GM19463 (cell line): ENCODE measurements around the gene ABCD3.
"Not testable (repeated sequence)": the region's sequence is repeated elsewhere in the genome, so short reads cannot be mapped to it uniquely, and the experiment has no call there.

Source experiments
- ATAC-seq: cut with Tn5 transposase; IDR thresholded peaks from one replicate; pipeline ENCODE4 v1.9.1; 2021; ENCODE audit warnings: mild to moderate bottlenecking, moderate library complexity; ENCODE audit not compliant: unreplicated experiment

Gene ABCD3

DNA sequence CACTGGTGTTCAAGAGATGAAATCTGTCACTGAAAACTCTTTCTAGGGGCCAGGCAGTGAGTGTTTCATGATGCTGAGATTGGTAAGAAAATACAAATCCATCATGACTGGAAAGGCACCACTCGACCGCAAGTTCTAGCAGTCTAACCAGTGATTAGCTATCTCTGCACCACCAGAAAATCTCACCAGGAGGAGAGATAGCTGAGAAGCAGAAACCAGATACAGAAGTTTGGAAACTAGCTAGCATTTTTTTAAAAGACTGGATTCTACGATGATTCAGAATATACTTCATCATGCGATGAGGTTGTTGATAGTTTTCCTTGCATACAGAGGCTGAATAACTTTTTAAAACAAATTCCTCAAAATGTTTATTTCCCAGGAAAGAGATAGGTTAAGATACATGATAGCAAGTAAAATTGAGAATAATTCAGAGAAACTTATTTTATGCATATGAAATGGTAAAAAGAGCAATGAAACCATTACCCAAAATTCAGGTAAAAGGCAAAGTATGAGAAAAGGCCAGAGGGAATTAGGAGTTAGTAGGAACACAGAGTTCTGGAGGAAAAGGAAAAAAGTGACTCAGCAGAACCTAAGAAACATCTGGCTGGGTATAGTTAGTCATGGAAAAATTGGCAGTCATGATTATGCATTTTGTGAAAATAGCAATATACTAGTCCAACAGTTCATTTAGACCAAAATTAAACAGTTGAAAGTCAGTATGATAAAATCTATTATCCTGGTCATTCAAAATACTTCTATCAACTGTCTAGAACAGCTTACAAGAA is 126.7 kb downstream of the ABCD3 start:
- no peak for ATAC-seq

GRCh38 chr1:94549706-94550105 is 131.5 kb downstream of the ABCD3 start:
- no peak for ATAC-seq

- ATAC-seq = no peak
Measured at GRCh38 chr1:94550396-94550795, 132.2 kb downstream of the ABCD3 start.

DNA sequence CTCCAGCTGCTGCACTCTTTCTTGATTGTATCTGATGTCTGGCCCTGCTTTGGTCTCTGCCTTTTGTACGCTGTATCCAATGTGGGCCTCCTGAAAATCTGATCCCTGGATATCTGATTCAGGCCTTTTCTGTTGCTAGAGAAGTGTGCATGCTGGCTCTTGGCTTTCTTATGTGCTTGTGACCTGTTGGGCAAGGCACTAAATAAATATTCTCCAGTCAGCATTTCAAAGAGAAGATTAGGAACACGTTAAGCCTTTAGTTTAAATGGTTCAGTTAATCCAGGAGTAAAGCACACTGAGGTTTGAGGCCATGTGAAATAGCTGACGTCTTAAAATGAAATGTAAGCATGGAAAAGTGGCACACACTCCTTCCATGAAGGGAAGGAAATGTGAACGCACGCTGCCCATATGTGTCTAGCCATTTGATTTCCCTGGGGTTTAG is 132.6 kb downstream of the ABCD3 start:
- no peak for ATAC-seq

DNA sequence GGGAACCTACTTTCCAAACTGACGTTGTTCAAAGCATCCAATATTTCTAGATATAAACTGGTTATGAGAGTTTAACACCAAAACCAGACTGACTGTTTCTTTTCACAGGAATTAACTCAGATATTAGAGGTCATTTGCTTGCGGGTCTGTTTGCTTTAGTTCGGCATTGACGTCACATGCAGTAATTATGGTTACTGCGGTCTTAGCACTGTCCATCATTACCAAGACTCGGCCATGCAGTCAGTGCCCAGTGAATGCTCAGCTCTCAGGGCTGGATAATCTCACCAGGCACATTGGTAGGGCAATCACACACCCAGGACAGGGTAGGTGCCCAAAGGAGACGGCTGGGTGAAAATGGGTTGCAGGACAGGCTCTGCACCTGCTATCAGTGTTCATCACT is 133.3 kb downstream of the ABCD3 start:
- no peak for ATAC-seq

DNA sequence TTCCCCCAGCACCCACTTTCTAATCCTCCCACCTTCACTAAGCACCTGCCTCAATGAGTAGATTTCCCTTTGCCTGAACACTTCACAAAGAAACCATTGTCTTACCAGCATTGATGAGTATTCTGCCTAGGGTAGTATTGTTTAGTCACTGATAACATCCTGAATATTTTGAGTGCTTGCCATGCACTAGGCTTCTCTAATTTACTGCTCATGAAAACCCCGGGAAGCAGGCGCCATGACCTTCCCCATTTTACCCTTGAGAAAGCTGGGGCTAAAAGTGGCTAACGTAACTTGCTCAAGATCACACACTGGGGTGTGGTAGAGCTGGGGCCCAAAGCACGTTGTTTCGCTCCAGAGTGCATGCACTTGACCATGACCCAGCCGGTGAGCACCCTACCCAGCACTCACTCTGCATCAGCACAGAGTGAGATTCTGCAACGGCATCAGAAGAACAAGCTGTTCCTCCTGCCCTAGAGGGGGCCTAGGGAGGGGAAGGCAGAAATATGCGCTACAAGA is 133.9 kb downstream of the ABCD3 start:
- no peak for ATAC-seq

DNA sequence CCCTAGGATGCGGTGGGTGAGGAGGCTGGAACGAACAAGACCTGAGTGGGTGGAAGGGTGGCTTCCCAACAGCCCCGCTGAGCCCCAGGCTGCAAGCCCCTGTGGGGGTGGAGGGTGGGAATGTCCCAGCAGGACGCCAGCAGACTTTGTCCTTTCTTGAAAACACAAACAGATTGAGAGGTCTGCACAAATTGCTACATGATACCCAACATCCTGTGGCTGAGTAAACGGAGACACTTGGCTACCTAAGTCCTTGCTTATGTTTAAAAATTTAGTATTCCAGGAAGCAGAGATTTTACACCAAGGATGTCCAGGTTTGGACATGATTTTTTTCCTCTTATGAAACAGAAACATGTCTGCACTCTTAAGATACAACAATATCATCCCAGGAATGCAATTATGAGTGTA is 135.1 kb downstream of the ABCD3 start:
- ATAC-seq = no peak

DNA sequence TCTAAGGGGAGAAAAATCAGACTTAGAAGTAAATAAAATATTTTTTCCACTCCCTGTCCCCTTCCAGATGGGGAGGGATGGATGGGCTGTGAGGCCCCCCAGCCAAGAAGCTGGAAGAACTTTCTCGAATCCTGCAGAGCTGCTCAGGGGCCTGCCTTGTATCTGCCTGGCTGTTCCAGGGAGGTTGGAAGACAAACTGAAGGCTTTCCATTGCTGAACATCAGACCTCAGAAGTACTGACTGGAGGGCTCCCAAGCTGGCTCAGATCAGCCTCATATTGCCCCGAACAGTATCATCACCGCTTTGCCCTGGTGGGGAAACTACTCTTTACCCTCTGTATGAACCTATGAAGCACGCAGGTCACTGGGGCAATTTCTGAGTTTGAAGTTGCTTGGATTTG is 135.7 kb downstream of the ABCD3 start:
- no peak for ATAC-seq

DNA sequence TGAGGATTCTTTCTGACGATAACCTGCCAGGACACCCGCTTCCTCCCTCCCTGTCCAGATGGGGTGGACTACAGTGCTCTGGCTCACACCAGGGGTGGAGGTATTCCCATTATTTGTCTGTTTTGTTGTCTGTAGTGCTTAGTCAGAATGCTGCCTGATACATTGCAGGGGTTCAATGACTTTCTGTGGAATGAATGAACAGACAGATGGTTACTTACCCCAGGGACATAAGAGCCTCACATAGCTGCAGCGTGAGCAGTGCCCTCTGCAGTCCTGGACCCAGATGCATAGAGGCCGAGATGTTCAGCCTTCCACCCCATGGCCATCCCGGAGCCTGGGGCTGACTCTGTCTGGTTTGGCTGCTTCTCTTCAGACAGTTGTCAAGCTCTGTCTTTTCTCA is 136.4 kb downstream of the ABCD3 start:
- no peak for ATAC-seq

GRCh38 chr1:94555091-94555490 is 136.9 kb downstream of the ABCD3 start:
- ATAC-seq = no peak

GRCh38 chr1:94559921-94560320 is 141.7 kb downstream of the ABCD3 start:
- ATAC-seq = no peak

DNA sequence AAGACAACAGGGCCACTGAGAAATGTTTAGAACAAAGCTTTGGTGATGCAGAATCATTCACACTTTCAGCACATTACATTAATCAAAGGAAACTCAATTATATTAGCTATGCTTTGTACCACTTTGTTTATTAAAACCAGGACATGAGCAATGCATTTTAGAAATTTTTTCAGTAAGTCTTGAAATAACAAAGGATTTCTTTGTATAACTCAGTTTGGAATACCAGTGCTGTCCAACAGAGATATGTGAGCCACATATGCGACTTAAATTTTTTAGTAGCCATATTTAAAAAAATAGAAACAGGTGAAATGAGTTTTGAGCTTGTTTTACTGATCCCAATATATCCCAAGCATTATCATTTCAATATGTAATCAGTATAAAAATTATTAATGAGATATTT is 142.1 kb downstream of the ABCD3 start:
- ATAC-seq = no peak

- ATAC-seq = no peak
Measured at GRCh38 chr1:94562519-94563260, 144.5 kb downstream of the ABCD3 start.

DNA sequence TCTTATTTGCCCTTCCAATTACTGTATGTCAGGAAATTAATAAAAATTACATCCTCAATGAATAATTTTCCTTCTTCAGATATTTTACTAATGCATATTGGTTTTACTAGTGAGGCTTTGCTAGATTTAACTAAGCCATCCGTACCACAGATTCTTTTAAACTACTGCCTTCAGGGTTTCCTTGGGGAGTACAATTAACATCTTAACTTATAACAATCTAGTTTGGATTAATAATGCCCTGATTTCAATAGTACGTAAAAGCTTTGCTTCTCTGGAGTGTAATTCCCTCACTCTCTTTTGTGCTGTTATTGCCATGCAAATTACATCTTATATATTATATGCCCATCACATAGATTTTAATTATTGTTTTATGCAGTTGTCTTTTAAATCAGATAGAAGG is 147.7 kb downstream of the ABCD3 start:
- ATAC-seq = no peak

DNA sequence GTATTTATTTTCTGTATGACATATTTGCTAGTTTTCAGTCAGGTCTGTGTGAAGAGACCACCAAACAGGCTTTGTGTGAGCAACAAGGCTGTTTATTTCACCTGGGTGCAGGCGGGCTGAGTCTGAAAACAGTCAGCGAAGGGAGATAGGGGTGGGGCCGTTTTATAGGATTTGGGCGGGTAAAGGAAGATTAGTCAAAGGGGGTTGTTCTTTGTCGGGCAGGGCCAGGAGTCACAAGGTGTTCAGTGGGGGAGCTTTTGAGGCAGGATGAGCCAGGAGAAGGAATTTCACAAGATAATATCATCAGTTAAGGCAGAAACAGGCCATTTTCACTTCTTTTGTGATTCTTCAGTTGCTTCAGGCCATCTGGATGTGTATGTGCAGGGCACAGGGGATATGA is 148.2 kb downstream of the ABCD3 start:
- ATAC-seq = not testable (repeated sequence)

- ATAC-seq = not testable (repeated sequence)
Measured at GRCh38 chr1:94567975-94568607, 149.9 kb downstream of the ABCD3 start.
